Mesodermal cell (in vitro differentiated cells): ENCODE data around the gene KRT15. TPM values are rescaled to one million over a fixed set of nuclear protein-coding genes. Genes with fewer than 3 reads are reported as not detected.
A peak's percentile ranks its signal among the peaks of the same experiment; 100 is the strongest.

Source experiments
- H3K27ac ChIP-seq: 2 replicates; pipeline ENCODE4 v1.7.0; 2013; ENCODE audit warnings: mild to moderate bottlenecking, low read depth, low read length, moderate library complexity; ENCODE audit not compliant: severe bottlenecking
- H3K36me3 ChIP-seq: 2 replicates; pipeline ENCODE4 v1.7.1; 2013; ENCODE audit warnings: mild to moderate bottlenecking, low read length, moderate library complexity; ENCODE audit not compliant: control insufficient read depth, insufficient read depth
- H3K4me1 ChIP-seq: one replicate; pipeline ENCODE4 v1.7.1; 2013; ENCODE audit warnings: mild to moderate bottlenecking, low read length; ENCODE audit not compliant: insufficient read depth, control insufficient read depth, poor library complexity, severe bottlenecking
- H3K4me3 ChIP-seq: 2 replicates; pipeline ENCODE4 v1.7.0; 2013; ENCODE audit warnings: low read length, control low read depth, mild to moderate bottlenecking; ENCODE audit not compliant: insufficient read depth, poor library complexity, severe bottlenecking; ENCODE audit errors: extremely low read depth
- H3K9me3 ChIP-seq: 2 replicates; pipeline ENCODE4 v1.7.1; 2013; ENCODE audit warnings: mild to moderate bottlenecking, low read length, moderate library complexity; ENCODE audit not compliant: control insufficient read depth
- WGBS, 2 experiments: methylation state at CpG; one replicate each; pipeline ENCODE4 v1.1.5; 2013; ENCODE audit warnings: missing lambda C conversion rate in 2 of 2; ENCODE audit not compliant: insufficient coverage in 2 of 2; 5-methylcytosine and 5-hydroxymethylcytosine counted together
- polyA plus RNA-seq, 2 experiments: library from polyadenylated mRNA; stranded (reverse); fragments of 50-300 nt; gene quantifications; one replicate each; pipeline ENCODE4 v1.2.3, GENCODE V29; 2013

KRT15 gene
- 0.22 TPM for polyA plus RNA-seq (2013, experiment 1 of 2)
- 0.40 TPM for polyA plus RNA-seq (2013, experiment 2 of 2)

- WGBS, 2 experiments = 82% methylated on average over 7 of the region's 8 CpGs
Observed at GRCh38 chr17:41518789-41519449, at the start of gene KRT15. Gene KRT15, minus strand, starts transcription at chr17:41518890. Its CDS starts 63 bp downstream, at chr17:41518827.

GRCh38 chr17:41567317-41567716 is 48.6 kb upstream of the KRT15 start:
- Histone ChIP-seq H3K36me3 (no peaks in the 10 kb centered on the region), H3K4me3 (no peak overlapping the region), H3K27ac (no peak overlapping the region), H3K4me1 (no peaks in the 10 kb centered on the region), H3K9me3 (no peaks in the 10 kb centered on the region)
- 89 to 97% methylated on average over 5 of the region's 6 CpGs for WGBS, 2 experiments

More at GRCh38 chr17:41518789-41519449, at the start of gene KRT15:
- no peak within 1 kb of the TSS for H3K4me3 ChIP-seq
- peak within 1 kb of the TSS; percentile 36 for H3K27ac ChIP-seq
- peaks cover 14% of the 10 kb centered on the region for H3K36me3 ChIP-seq
- peaks cover 36% of the 10 kb centered on the region for H3K4me1 ChIP-seq
- no peaks in the 10 kb centered on the region for H3K9me3 ChIP-seq

DNA sequence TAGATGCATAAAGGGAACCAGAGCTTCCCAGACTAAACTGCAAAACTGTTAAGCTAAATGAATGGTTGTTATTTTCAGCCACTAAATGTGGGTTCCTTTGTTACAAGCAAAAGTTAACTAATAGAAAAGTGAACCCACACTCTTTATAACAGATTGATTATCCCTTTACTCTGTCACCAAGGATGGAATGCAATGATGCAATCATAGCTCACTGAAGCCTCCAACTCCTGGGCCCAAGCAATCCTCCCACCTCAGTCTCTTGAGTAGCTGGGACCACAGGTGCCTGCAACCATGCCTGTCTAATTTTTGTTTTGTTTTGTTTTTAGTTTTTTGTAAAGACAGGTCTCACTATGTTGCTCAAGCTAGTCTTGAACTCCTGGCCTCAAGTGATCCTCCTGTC is 46.6 kb upstream of the KRT15 start:
- no peak overlapping the region for H3K4me3 ChIP-seq
- no peaks in the 10 kb centered on the region for H3K4me1 ChIP-seq
- no peaks in the 10 kb centered on the region for H3K9me3 ChIP-seq
- no peak overlapping the region for H3K27ac ChIP-seq
- no peaks in the 10 kb centered on the region for H3K36me3 ChIP-seq

DNA sequence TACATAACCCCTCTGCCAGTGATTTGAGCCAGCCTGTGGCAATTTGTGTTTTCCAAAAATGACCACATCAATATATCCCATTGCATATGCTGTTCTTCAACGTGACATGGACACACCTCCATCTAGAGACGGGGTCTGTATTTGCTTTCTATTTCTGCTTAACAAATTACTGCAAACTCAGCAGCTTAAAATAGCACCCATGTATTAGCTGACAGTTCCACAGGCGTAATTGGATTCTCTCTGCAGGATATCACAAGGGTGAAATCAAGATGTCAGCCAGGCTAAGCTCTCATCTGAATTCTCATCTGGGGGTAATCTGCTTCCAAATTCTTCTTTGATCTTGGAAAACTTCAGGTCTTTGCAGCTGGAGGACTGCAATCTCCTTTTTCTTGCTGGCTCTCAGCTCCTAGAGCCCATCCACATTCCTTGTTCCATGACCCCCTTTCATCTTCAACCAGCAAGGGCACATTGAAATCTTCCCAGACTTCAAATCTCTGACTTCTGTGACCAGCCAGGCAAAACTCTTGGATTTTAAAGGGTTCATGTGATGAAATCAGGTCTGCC is 45.0 kb upstream of the KRT15 start:
- Histone ChIP-seq H3K36me3 (no peaks in the 10 kb centered on the region), H3K4me1 (peaks cover 5% of the 10 kb centered on the region), H3K4me3 (no peak overlapping the region), H3K9me3 (no peaks in the 10 kb centered on the region), H3K27ac (peak overlapping the region; percentile 13)
- 62 to 78% methylated on average over 3 of the region's 3 CpGs for WGBS, 2 experiments

DNA sequence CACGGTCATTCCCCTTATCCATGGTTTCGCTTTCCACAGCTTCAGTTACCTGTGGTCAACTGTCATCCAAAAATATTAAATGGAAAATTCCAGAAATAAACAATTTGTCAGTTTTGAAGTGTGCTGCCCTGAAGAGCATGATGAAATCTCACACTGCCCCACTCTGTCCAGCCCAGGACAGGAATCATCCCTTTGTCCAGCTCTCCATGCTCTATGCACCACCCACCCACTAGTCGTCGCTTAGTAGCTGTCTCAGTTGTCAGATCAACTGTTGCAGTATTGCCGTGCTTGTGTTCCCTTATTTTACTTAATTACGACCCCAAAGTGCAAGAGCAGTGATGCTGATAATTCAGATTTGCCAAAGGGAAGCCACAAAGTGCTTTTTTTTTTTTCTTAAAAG is 42.9 kb upstream of the KRT15 start:
- H3K4me3 ChIP-seq = no peak overlapping the region
- no peak overlapping the region for H3K27ac ChIP-seq
- H3K36me3 ChIP-seq = no peaks in the 10 kb centered on the region
- H3K9me3 ChIP-seq = no peaks in the 10 kb centered on the region
- 92 to 93% methylated on average over 5 to 6 of the region's 6 CpGs for WGBS, 2 experiments
- H3K4me1 ChIP-seq = peaks cover 5% of the 10 kb centered on the region

DNA sequence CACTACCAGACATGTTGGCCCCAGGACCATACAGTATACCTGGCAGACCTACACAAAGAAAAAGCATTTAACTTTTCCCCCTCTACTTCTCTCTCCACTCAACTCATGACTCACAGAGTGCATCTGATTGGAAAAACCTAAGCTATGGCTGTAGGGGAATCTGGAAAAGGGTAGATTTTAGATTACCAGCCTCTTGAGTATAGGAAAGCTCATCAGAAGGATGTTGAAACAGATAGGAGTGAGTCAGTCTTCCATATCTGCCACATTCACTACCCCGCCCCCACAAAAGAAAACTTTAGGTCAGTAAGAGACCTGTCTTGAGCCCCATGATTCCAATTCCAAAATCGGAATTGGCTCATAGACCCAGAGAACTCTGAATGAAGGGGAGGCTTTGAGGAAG is 40.9 kb upstream of the KRT15 start:
- Histone ChIP-seq H3K4me1 (peaks cover 5% of the 10 kb centered on the region), H3K36me3 (no peaks in the 10 kb centered on the region), H3K4me3 (no peak overlapping the region), H3K9me3 (no peaks in the 10 kb centered on the region), H3K27ac (no peak overlapping the region)
- 100% methylated on average over 1 of the region's 2 CpGs; no CpG with 5 or more reads in 1 of the 2 experiments for WGBS, 2 experiments

- Histone ChIP-seq H3K36me3 (no peaks in the 10 kb centered on the region), H3K27ac (no peak overlapping the region), H3K9me3 (no peaks in the 10 kb centered on the region), H3K4me3 (no peak overlapping the region), H3K4me1 (peaks cover 5% of the 10 kb centered on the region)
- 94 to 96% methylated on average over 3 to 9 of the region's 9 CpGs for WGBS, 2 experiments
Observed at GRCh38 chr17:41556931-41557330, 38.2 kb upstream of the KRT15 start.

GRCh38 chr17:41556306-41556705 is 37.6 kb upstream of the KRT15 start:
- Histone ChIP-seq H3K4me3 (no peak overlapping the region), H3K4me1 (peaks cover 5% of the 10 kb centered on the region), H3K9me3 (no peaks in the 10 kb centered on the region), H3K27ac (no peak overlapping the region), H3K36me3 (no peaks in the 10 kb centered on the region)
- WGBS, 2 experiments = 80 to 88% methylated on average over 4 to 5 of the region's 5 CpGs

- Histone ChIP-seq H3K9me3 (no peaks in the 10 kb centered on the region), H3K4me1 (peaks cover 5% of the 10 kb centered on the region), H3K36me3 (no peaks in the 10 kb centered on the region), H3K4me3 (no peak overlapping the region), H3K27ac (no peak overlapping the region)
- WGBS, 2 experiments = 88 to 93% methylated on average over 3 to 4 of the region's 5 CpGs
Observed at GRCh38 chr17:41555105-41555887, 36.6 kb upstream of the KRT15 start.

DNA sequence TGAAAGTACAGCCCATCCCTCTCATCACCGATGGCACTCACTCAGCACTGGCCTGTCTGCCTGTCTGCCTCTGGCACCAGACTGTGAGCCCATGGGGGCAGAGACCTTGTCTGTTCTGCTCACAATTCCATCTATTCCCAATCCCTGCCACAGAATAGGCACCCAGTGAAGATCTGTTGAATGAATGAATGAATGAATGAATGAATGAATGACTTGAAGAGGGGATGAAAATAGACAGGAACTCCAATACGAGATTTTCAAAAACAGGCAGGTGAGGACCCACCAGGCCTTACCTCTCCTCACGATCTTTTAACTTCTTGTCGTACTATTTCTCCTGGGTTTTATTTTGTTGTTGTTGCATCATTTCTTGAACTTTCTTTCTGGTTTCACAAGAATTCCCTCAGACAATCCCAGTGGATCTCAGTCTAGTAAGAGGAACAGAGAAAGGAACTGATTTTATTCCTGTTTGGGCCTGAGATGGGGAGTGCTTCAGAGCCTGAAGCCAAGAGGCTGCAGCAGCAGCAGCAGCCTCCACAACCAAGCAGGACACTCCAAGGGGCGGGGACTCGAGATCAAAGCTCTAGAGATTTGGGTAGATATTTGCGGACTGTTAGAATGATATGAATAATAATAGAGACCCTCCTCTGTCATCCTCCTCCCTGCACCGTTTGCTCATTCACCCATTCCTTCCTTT is 35.4 kb upstream of the KRT15 start:
- Histone ChIP-seq H3K9me3 (no peaks in the 10 kb centered on the region), H3K36me3 (no peaks in the 10 kb centered on the region), H3K4me1 (peaks cover under 1% of the 10 kb centered on the region), H3K4me3 (no peak overlapping the region), H3K27ac (no peak overlapping the region)
- 71 to 72% methylated on average over 3 to 4 of the region's 8 CpGs for WGBS, 2 experiments
